Astrocyte of the spinal cord (primary cell): Measurements from ENCODE around the gene DNAAF8.

Experiments
- DNase-seq: peaks from one replicate; pipeline ENCODE4 v3.0.0; 2011; ENCODE audit warnings: low read depth, low spot score
- H3K4me3 ChIP-seq: 2 replicates; pipeline ENCODE4 v1.5.1; 2011; ENCODE audit warnings: low read depth, mild to moderate bottlenecking, low read length, moderate library complexity
- CTCF ChIP-seq: IDR thresholded peaks from 2 replicates; pipeline ENCODE4 v1.5.1; 2012; ENCODE audit warnings: low read depth, mild to moderate bottlenecking, low read length, inconsistent platforms
- in situ Hi-C: cut with HindIII; loops from 2 replicates; pipeline ENCODE4 v1.10.0; 2017; ENCODE audit warnings: low sequenced_read_pairs

The DNAAF8 gene

GRCh38 chr16:4734063-4734729, at the start of gene DNAAF8, which contains the start of gene ANKS3:
DNAAF8 (plus strand) TSS chr16:4734537; CDS start chr16:4736515, 1,978 bp downstream.
ANKS3 (minus strand) TSS chr16:4734271; CDS start chr16:4730149, 4,122 bp downstream.
- in situ Hi-C loops = no loop called here
- DNase-seq = peak; percentile 97
- TF ChIP-seq CTCF = no peak
- peak within 1 kb of the TSS; percentile 88 for H3K4me3 ChIP-seq

- H3K4me3 ChIP-seq = no peak overlapping the region
- in situ Hi-C loops = no loop called here
- no peak for TF ChIP-seq CTCF
- no peak for DNase-seq
Observed at GRCh38 chr16:4684763-4685162, 49.6 kb upstream of the DNAAF8 start.

- no peak for TF ChIP-seq CTCF
- in situ Hi-C loops = no loop called here
Observed at GRCh38 chr16:4685292-4685691, 49.0 kb upstream of the DNAAF8 start.

GRCh38 chr16:4685776-4686496, 48.4 kb upstream of the DNAAF8 start:
- no peak for DNase-seq
- in situ Hi-C loops = no loop called here
- no peak overlapping the region for H3K4me3 ChIP-seq
- TF ChIP-seq CTCF = no peak

More at GRCh38 chr16:4685292-4685691, 49.0 kb upstream of the DNAAF8 start:
- no peak overlapping the region for H3K4me3 ChIP-seq
- DNase-seq = no peak

- H3K4me3 ChIP-seq = no peak overlapping the region
- TF ChIP-seq CTCF = no peak
- in situ Hi-C loops = no loop called here
- DNase-seq = no peak
Observed at GRCh38 chr16:4686497-4687210, 47.7 kb upstream of the DNAAF8 start.

- in situ Hi-C loops = no loop called here
- no peak for TF ChIP-seq CTCF
- no peak overlapping the region for H3K4me3 ChIP-seq
- no peak for DNase-seq
Observed at GRCh38 chr16:4687416-4687815, 46.9 kb upstream of the DNAAF8 start.
